ENCODE data around the gene SLC30A10. TPM values are rescaled to one million over a fixed set of nuclear protein-coding genes. Genes with fewer than 3 reads are reported as not detected.
"Not testable (repeated sequence)": the region's sequence is repeated elsewhere in the genome, so short reads cannot be mapped to it uniquely, and the experiment has no call there.

SLC30A10 gene
- polyA plus RNA-seq, 1 donor = 24.3 TPM

DNA sequence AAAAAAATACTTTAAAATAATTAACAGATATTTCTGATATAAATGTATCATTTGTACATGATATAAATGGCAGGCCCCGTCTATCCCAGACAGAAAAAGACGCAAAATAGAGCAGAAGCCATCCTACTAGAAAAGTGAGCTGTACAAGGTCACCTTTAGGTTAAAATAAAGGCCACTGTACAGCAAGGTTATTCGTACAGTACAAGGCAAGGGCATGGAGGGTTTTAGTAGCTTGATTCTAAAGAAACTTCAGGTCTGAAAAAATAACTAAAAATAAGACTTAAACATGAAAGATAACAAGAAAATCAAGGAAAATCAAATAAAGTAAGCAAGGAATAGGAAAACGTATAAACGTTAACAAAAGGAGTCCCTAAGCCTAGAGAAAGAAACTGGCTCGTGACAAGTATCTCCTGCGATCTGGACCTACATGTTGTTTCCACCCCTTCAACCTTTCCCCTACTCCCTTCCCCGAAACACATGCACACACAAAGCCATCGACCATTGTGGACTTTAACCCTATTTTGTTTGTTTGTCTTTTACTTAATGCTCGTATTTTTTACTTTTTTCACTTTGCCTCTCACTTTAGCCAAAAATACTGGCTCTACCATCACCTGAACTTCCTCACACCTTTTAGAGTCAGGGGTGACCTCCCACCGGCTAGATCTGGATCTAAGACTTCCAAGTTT, 26.5 kb upstream of the SLC30A10 start:
- 41% methylated on average over 6 of the region's 11 CpGs for WGBS (ENCODE audit: insufficient coverage, low lambda C conversion rate)
- H3K4me3 ChIP-seq (ENCODE audit: low read length) = peak overlapping the region; percentile 1
- peaks cover 7% of the 10 kb centered on the region for H3K4me1 ChIP-seq (ENCODE audit: control insufficient read depth, insufficient read depth, low read length)
- no peaks in the 10 kb centered on the region for H3K27me3 ChIP-seq (ENCODE audit: control insufficient read depth, insufficient read depth, low read length)
- no peak overlapping the region for H3K27ac ChIP-seq (ENCODE audit: low read length)
- no peaks in the 10 kb centered on the region for H3K9me3 ChIP-seq (ENCODE audit: control insufficient read depth, low read depth, low read length)
- H3K36me3 ChIP-seq (ENCODE audit: control insufficient read depth, insufficient read depth, low read length) = no peaks in the 10 kb centered on the region
- peak; percentile 58 to 84 for DNase-seq

DNA sequence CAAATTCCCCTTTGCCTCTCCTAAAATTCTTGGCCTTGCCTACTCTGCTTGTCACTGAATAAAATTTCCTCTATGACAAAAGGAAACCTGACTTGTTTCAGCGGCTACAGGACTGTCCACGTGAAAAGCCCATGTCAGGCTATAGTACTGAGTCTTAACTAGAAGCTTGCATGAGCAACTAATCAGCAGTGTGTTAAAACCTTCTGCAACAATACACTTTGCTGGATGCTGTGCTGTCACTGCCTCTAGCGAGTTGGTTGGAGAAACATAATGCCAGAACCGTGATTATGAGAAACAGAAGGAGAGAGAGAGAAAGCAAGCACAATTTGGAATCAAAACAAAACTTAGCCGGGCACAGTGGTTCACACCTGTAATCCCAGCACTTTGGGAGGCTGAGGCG, 25.7 kb upstream of the SLC30A10 start:
- no peak overlapping the region for H3K4me3 ChIP-seq (ENCODE audit: low read length)
- no peak for DNase-seq
- H3K9me3 ChIP-seq (ENCODE audit: control insufficient read depth, low read depth, low read length) = no peaks in the 10 kb centered on the region
- H3K27me3 ChIP-seq (ENCODE audit: control insufficient read depth, insufficient read depth, low read length) = no peaks in the 10 kb centered on the region
- H3K4me1 ChIP-seq (ENCODE audit: control insufficient read depth, insufficient read depth, low read length) = peaks cover 3% of the 10 kb centered on the region
- 100% methylated on average over 2 of the region's 6 CpGs for WGBS (ENCODE audit: insufficient coverage, low lambda C conversion rate)
- no peak overlapping the region for H3K27ac ChIP-seq (ENCODE audit: low read length)
- H3K36me3 ChIP-seq (ENCODE audit: control insufficient read depth, insufficient read depth, low read length) = no peaks in the 10 kb centered on the region

DNA sequence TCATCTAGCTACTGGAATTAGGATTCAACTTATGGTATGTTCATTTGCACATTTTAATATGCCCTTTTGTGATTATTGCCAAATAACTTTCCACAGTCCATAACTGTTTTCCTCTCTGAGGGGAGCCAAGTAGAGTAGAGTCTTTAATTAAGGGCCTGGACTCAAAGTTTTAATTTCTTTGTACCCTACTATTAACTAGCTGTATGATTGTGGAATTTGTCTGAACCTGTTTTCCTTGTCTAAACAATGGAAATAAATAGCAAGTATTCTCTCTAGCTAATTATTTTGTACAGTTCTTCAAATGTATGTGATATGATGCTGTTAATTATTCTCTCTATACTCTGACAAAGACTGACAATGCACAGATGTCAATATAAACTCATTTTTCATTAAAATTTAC, 24.0 kb upstream of the SLC30A10 start:
- no peaks in the 10 kb centered on the region for H3K36me3 ChIP-seq (ENCODE audit: control insufficient read depth, insufficient read depth, low read length)
- H3K9me3 ChIP-seq (ENCODE audit: control insufficient read depth, low read depth, low read length) = no peaks in the 10 kb centered on the region
- no peak overlapping the region for H3K4me3 ChIP-seq (ENCODE audit: low read length)
- no peak overlapping the region for H3K27ac ChIP-seq (ENCODE audit: low read length)
- no peak for DNase-seq
- H3K27me3 ChIP-seq (ENCODE audit: control insufficient read depth, insufficient read depth, low read length) = no peaks in the 10 kb centered on the region
- peaks cover 3% of the 10 kb centered on the region for H3K4me1 ChIP-seq (ENCODE audit: control insufficient read depth, insufficient read depth, low read length)

DNA sequence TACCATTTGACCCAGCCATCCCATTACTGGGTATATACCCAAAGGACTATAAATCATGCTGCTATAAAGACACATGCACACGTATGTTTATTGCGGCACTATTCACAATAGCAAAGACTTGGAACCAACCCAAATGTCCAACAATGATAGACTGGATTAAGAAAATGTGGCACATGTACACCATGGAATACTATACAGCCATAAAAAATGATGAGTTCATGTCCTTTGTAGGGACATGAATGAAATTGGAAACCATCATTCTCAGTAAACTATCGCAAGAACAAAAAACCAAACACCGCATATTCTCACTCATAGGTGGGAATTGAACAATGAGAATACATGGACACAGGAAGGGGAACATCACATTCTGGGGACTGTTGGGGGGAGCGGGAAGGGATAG, 20.9 kb upstream of the SLC30A10 start:
- not testable (repeated sequence) for H3K4me1 ChIP-seq (ENCODE audit: control insufficient read depth, insufficient read depth, low read length); DNase-seq; H3K9me3 ChIP-seq (ENCODE audit: control insufficient read depth, low read depth, low read length); H3K4me3 ChIP-seq (ENCODE audit: low read length); H3K27me3 ChIP-seq (ENCODE audit: control insufficient read depth, insufficient read depth, low read length); H3K36me3 ChIP-seq (ENCODE audit: control insufficient read depth, insufficient read depth, low read length); H3K27ac ChIP-seq (ENCODE audit: low read length)
- WGBS (ENCODE audit: insufficient coverage, low lambda C conversion rate) = no CpG with 5 or more reads among the region's 5 CpGs

DNA sequence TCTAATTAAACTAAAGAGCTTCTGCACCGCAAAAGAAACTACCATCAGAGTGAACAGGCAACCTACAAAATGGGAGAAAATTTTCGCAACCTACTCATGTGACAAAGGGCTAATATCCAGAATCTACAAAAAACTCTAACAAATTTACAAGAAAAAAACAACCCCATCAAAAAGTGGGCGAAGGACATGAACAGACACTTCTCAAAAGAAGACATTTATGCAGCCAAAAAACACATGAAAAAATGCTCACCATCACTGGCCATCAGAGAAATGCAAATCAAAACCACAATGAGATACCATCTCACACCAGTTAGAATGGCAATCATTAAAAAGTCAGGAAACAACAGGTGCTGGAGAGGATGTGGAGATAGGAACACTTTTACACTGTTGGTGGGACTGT, 20.4 kb upstream of the SLC30A10 start:
- H3K4me3 ChIP-seq (ENCODE audit: low read length); H3K27ac ChIP-seq (ENCODE audit: low read length); H3K4me1 ChIP-seq (ENCODE audit: control insufficient read depth, insufficient read depth, low read length); DNase-seq; H3K9me3 ChIP-seq (ENCODE audit: control insufficient read depth, low read depth, low read length); H3K27me3 ChIP-seq (ENCODE audit: control insufficient read depth, insufficient read depth, low read length); H3K36me3 ChIP-seq (ENCODE audit: control insufficient read depth, insufficient read depth, low read length): not testable (repeated sequence)
- no CpG with 5 or more reads among the region's 3 CpGs for WGBS (ENCODE audit: insufficient coverage, low lambda C conversion rate)

DNA sequence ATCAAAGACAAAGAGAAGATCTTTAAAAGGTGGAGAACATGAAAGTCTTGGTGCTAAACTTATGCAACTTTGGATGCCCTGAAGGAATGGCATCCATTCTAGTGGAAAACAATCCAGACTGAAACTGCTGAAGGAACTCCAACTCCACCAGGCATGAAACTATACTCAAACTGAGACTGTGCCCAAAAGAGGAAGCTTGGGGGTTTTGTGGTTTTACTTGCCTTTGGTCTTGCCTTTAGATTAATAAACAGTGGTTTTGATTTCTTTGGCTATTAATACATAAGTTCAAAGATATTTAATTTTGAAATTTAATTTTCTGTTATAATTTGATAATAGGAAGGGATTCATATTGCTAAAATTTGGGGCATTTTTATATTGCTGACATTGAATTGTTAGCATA, 17.4 kb upstream of the SLC30A10 start:
- Histone ChIP-seq H3K36me3 (ENCODE audit: control insufficient read depth, insufficient read depth, low read length) (no peaks in the 10 kb centered on the region), H3K4me3 (ENCODE audit: low read length) (no peak overlapping the region), H3K27me3 (ENCODE audit: control insufficient read depth, insufficient read depth, low read length) (no peaks in the 10 kb centered on the region), H3K27ac (ENCODE audit: low read length) (no peak overlapping the region), H3K4me1 (ENCODE audit: control insufficient read depth, insufficient read depth, low read length) (no peaks in the 10 kb centered on the region), H3K9me3 (ENCODE audit: control insufficient read depth, low read depth, low read length) (no peaks in the 10 kb centered on the region)
- DNase-seq = no peak

DNA sequence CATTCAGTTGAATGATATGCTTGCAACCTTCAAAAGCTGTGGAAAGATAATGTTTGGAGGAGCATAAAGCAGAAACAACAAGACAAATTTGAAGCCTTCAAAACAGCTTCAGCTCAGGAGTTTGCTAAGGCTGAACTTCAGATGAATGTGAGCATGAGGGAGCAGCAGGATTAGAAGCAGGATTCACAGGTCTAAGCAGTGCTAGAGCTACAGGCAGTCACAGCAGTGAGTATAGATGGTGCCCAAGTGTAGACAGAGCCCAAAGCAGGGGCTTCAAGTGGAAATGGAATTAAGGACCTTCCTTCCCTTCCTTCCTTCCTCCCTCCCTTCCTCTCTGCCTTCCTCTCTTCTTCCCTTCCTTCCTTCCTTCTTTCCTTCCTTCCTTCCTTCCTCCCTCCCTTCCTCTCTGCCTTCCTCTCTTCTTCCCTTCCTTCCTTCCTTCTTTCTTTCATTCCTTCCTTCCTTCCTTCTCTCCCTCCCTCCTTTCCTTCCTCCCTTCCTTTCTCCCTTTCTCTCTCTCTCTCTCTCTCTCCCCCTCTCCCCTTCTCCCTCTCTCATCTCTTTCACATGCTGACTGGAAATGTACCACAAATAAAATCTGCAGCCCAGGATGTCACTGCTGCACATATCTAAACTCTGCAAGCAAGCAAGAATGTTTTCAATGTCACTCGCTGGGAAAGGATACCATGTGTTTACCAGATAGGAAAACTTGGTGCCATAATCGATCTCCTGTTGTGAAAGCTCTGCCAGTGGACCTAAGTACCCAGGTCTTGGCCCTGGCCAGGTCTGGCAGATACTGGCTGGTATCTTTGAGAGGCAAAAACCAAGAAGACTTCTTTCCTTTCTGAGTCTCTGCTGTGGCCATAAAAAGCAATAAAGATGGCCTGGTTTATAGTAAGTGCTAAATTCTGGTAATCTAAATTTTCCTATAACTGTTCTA, 13.1 kb upstream of the SLC30A10 start:
- no peak for DNase-seq
- H3K27me3 ChIP-seq (ENCODE audit: control insufficient read depth, insufficient read depth, low read length) = no peaks in the 10 kb centered on the region
- WGBS (ENCODE audit: insufficient coverage, low lambda C conversion rate) = no CpG with 5 or more reads among the region's 2 CpGs
- H3K4me3 ChIP-seq (ENCODE audit: low read length) = no peak overlapping the region
- no peaks in the 10 kb centered on the region for H3K4me1 ChIP-seq (ENCODE audit: control insufficient read depth, insufficient read depth, low read length)
- H3K36me3 ChIP-seq (ENCODE audit: control insufficient read depth, insufficient read depth, low read length) = no peaks in the 10 kb centered on the region
- H3K27ac ChIP-seq (ENCODE audit: low read length) = no peak overlapping the region
- no peaks in the 10 kb centered on the region for H3K9me3 ChIP-seq (ENCODE audit: control insufficient read depth, low read depth, low read length)

DNA sequence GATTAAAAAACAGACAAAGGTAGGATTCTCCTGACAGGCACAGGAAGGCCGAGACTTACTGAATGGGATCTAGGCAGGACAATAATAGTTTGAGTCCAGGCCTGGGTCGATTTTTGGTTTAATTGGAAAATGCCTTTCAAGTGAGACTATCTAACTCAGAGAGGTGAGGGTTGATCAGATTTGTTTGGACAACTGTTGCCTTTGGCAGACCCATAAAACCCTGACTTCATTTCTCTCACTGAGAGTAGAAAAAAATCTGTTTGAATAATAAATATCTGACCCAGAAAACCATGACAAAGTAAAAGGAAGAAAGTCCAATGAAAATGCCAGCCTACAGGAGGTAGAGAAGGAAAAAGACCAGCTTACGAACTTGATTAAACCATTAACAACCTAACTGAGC, 12.3 kb upstream of the SLC30A10 start:
- WGBS (ENCODE audit: insufficient coverage, low lambda C conversion rate) = no CpG with 5 or more reads among the region's 3 CpGs
- Histone ChIP-seq H3K36me3 (ENCODE audit: control insufficient read depth, insufficient read depth, low read length) (no peaks in the 10 kb centered on the region), H3K4me3 (ENCODE audit: low read length) (no peak overlapping the region), H3K27ac (ENCODE audit: low read length) (no peak overlapping the region), H3K4me1 (ENCODE audit: control insufficient read depth, insufficient read depth, low read length) (no peaks in the 10 kb centered on the region), H3K27me3 (ENCODE audit: control insufficient read depth, insufficient read depth, low read length) (no peaks in the 10 kb centered on the region), H3K9me3 (ENCODE audit: control insufficient read depth, low read depth, low read length) (no peaks in the 10 kb centered on the region)
- no peak for DNase-seq

DNA sequence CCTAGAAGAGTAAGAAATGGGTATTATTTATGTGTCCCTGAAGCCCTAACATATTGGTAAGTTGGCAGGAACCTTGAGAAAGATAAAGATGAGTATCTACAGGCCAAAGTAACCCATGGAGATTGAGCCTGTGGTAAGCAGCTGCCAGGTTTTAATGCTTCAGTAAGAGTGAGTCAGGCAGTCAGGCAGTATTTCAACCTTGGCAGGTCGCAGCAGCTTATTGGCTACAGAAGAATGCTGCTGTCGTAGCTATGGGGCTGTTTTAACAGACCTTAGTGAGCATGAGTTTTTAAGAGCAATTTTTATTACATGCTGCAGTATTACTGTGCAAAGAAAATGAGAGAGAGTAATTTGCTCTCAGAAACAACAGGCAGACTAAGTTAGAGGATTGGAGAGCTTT, 10.3 kb upstream of the SLC30A10 start:
- Histone ChIP-seq H3K36me3 (ENCODE audit: control insufficient read depth, insufficient read depth, low read length) (no peaks in the 10 kb centered on the region), H3K27me3 (ENCODE audit: control insufficient read depth, insufficient read depth, low read length) (no peaks in the 10 kb centered on the region), H3K4me3 (ENCODE audit: low read length) (no peak overlapping the region), H3K27ac (ENCODE audit: low read length) (no peak overlapping the region), H3K4me1 (ENCODE audit: control insufficient read depth, insufficient read depth, low read length) (no peaks in the 10 kb centered on the region), H3K9me3 (ENCODE audit: control insufficient read depth, low read depth, low read length) (no peaks in the 10 kb centered on the region)
- WGBS (ENCODE audit: insufficient coverage, low lambda C conversion rate) = no CpG with 5 or more reads among the region's 2 CpGs
- no peak for DNase-seq

DNA sequence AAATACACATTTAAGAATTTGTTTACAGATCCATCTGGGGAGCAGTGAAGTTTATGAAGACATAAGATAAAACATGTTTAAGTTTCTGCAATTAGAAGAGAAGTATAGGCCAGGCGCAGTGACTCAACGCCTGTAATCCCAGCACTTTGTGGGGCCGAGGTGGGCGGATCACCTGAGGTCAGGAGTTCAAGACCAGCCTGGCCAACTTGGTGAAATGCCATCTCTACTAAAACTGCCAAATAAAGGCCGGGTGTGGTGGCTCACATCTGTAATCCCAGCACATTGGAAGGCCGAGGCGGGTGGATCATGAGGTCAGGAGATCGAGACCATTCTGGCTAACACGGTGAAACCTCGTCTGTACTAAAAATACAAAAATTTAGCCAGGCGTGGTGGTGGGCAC, 5.4 kb upstream of the SLC30A10 start:
- H3K27ac ChIP-seq (ENCODE audit: low read length); H3K27me3 ChIP-seq (ENCODE audit: control insufficient read depth, insufficient read depth, low read length); DNase-seq; H3K36me3 ChIP-seq (ENCODE audit: control insufficient read depth, insufficient read depth, low read length); H3K4me3 ChIP-seq (ENCODE audit: low read length); H3K9me3 ChIP-seq (ENCODE audit: control insufficient read depth, low read depth, low read length): not testable (repeated sequence)
- no CpG with 5 or more reads among the region's 11 CpGs for WGBS (ENCODE audit: insufficient coverage, low lambda C conversion rate)
- peaks cover 12% of the 10 kb centered on the region for H3K4me1 ChIP-seq (ENCODE audit: control insufficient read depth, insufficient read depth, low read length)

DNA sequence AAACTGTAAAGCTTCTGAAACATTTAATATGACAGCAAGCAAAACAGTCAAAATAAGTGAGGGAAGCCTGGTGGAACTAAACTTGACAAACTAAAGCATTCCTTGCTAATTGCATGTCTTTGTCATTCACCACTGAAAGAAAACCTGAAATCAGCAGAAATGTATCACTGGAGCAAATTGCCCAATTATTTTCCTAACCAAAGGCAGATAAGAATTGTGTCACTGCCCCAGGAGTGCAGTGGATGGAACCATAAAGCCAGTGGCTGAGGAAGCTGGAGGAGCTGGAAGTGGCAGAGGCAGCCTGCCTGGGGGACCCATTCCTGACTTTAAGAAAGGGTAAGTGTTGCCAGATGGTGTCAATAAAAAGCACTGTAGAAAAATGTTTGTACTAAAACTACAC, 2.7 kb upstream of the SLC30A10 start:
- peak; percentile 74 to 87 for DNase-seq
- peak overlapping the region; percentile 30 for H3K27ac ChIP-seq (ENCODE audit: low read length)
- H3K4me1 ChIP-seq (ENCODE audit: control insufficient read depth, insufficient read depth, low read length) = peaks cover 20% of the 10 kb centered on the region
- peaks cover 5% of the 10 kb centered on the region for H3K27me3 ChIP-seq (ENCODE audit: control insufficient read depth, insufficient read depth, low read length)
- no peaks in the 10 kb centered on the region for H3K9me3 ChIP-seq (ENCODE audit: control insufficient read depth, low read depth, low read length)
- H3K4me3 ChIP-seq (ENCODE audit: low read length) = no peak overlapping the region
- no peaks in the 10 kb centered on the region for H3K36me3 ChIP-seq (ENCODE audit: control insufficient read depth, insufficient read depth, low read length)
